Testis (tissue), 3 donors: ENCODE data around the gene BLOC1S6. TPM values are rescaled to one million over a fixed set of nuclear protein-coding genes. Genes with fewer than 3 reads are reported as not detected.

Source experiments
- DNase-seq: peaks from one replicate; pipeline ENCODE4 v3.0.0-alpha.2; 2019
- H3K27ac ChIP-seq, 2 donors: fragments of 200-600 bp; sonication (generic); one replicate each; pipeline ENCODE4 v1.5.1; 2019
- H3K27me3 ChIP-seq: fragments of 200-600 bp; sonication (generic); one replicate; pipeline ENCODE4 v1.5.1; 2019
- H3K36me3 ChIP-seq: fragments of 200-600 bp; sonication (generic); one replicate; pipeline ENCODE4 v1.5.1; 2017; ENCODE audit warnings: low read depth; ENCODE audit errors: missing control alignments
- H3K4me1 ChIP-seq: fragments of 200-600 bp; sonication (generic); one replicate; pipeline ENCODE4 v1.5.1; 2019
- H3K4me3 ChIP-seq, 2 donors: fragments of 200-600 bp; sonication (generic); one replicate each; pipeline ENCODE4 v1.5.1; 2017 to 2019
- H3K9me3 ChIP-seq: fragments of 200-600 bp; sonication (generic); one replicate; pipeline ENCODE4 v1.5.1; 2017
- CTCF ChIP-seq, 3 experiments: fragments of 450-650 bp in 2 of 3; fragments of 200-600 bp in 1 of 3; sonication (generic) in 1 of 3; IDR thresholded peaks; one replicate each; pipeline ENCODE4 v1.5.1; 2016 to 2019; ENCODE audit warnings: antibody characterized with exemption in 3 of 3, mild to moderate bottlenecking in 2 of 3, moderate library complexity in 1 of 3
- POLR2A ChIP-seq: fragments of 450-650 bp; IDR thresholded peaks from one replicate; pipeline ENCODE4 v1.6.1; 2017; ENCODE audit warnings: antibody characterized with exemption, mild to moderate bottlenecking, moderate library complexity
- WGBS, 2 donors: methylation state at CpG; one replicate each; pipeline ENCODE4 v1.1.5; 2018; 5-methylcytosine and 5-hydroxymethylcytosine counted together
- intact Hi-C: fragments of 100-400 bp; cut with DNase I; formaldehyde crosslinking; loops from one replicate; pipeline ENCODE4 v1.15.1; 2023; ENCODE audit warnings: low total_unique reads
- polyA plus RNA-seq: library from polyadenylated mRNA; stranded (reverse); fragments of 350-450 nt; fragmentation: Illumina TruSeq; extraction: RNeasy Lipid Tissue Mini Kit (QIAGEN cat#74804); gene quantifications from one replicate; pipeline ENCODE4 v1.2.3, GENCODE V29; 2014; ENCODE audit warnings: low read depth, low replicate concordance; ENCODE audit not compliant: insufficient read depth
- total RNA-seq, 2 donors: library from RNA; depleted of rRNA; stranded (reverse); fragments of >200 nt; gene quantifications; one replicate each; pipeline ENCODE4 v1.2.3, GENCODE V29; 2016

BLOC1S6 gene
- total and polyA plus RNA-seq, 3 donors from 2014 or later: 29.1 to 49.7 (median 45.3) TPM

- peaks cover 27% of the 10 kb centered on the region for H3K4me1 ChIP-seq
- H3K27ac ChIP-seq: peak overlapping the region; percentile 100
- TF ChIP-seq POLR2A: no peak
- intact Hi-C loops: no loop called here
- H3K36me3 ChIP-seq: no peaks in the 10 kb centered on the region
- H3K27me3 ChIP-seq: no peaks in the 10 kb centered on the region
- 60 to 63% methylated on average over 3 of the region's 3 CpGs for WGBS, 2 donors
- no peaks in the 10 kb centered on the region for H3K9me3 ChIP-seq
- DNase-seq: no peak
- H3K4me3 ChIP-seq: peak overlapping the region; percentile 96 to 99
Measured at GRCh38 chr15:45586125-45586524, 1.1 kb upstream of the BLOC1S6 start.

GRCh38 chr15:45586601-45587094 is 531 bp upstream of the BLOC1S6 start:
- intact Hi-C loops: no loop called here
- peak overlapping the region; percentile 96 to 99 for H3K4me3 ChIP-seq
- TF ChIP-seq CTCF (IDR thresholded peaks at IDR 0.05): no peak
- no peak for TF ChIP-seq POLR2A
- no peak for DNase-seq
- peaks cover 27% of the 10 kb centered on the region for H3K4me1 ChIP-seq
- no peaks in the 10 kb centered on the region for H3K9me3 ChIP-seq
- no peaks in the 10 kb centered on the region for H3K36me3 ChIP-seq
- no peaks in the 10 kb centered on the region for H3K27me3 ChIP-seq
- WGBS, 2 donors: 1% methylated on average over 14 of the region's 14 CpGs
- peak overlapping the region; percentile 100 for H3K27ac ChIP-seq

GRCh38 chr15:45587863-45588170 is 638 bp downstream of the BLOC1S6 start:
- peak overlapping the region; percentile 96 to 99 for H3K4me3 ChIP-seq
- H3K9me3 ChIP-seq: no peaks in the 10 kb centered on the region
- 0% methylated on average over 4 of the region's 4 CpGs for WGBS, 2 donors
- intact Hi-C loops: no loop called here
- no peaks in the 10 kb centered on the region for H3K36me3 ChIP-seq
- no peaks in the 10 kb centered on the region for H3K27me3 ChIP-seq
- H3K27ac ChIP-seq: peak overlapping the region; percentile 100
- H3K4me1 ChIP-seq: peaks cover 27% of the 10 kb centered on the region
- TF ChIP-seq POLR2A (no peak), CTCF (IDR thresholded peaks at IDR 0.05) (no peak)
- no peak for DNase-seq

- intact Hi-C loops: no loop called here
- no peak for DNase-seq
- H3K4me3 ChIP-seq: peak overlapping the region; percentile 96 to 99
- WGBS, 2 donors: 23% methylated on average over 6 of the region's 6 CpGs
- TF ChIP-seq CTCF (IDR thresholded peaks at IDR 0.05): no peak
- no peak for TF ChIP-seq POLR2A
- peaks cover 27% of the 10 kb centered on the region for H3K4me1 ChIP-seq
- no peaks in the 10 kb centered on the region for H3K27me3 ChIP-seq
- H3K36me3 ChIP-seq: no peaks in the 10 kb centered on the region
- no peaks in the 10 kb centered on the region for H3K9me3 ChIP-seq
- peak overlapping the region; percentile 100 for H3K27ac ChIP-seq
Measured at GRCh38 chr15:45588219-45588875, 1.2 kb downstream of the BLOC1S6 start.

GRCh38 chr15:45589256-45589655 is 2.1 kb downstream of the BLOC1S6 start:
- no peak overlapping the region for H3K27ac ChIP-seq
- intact Hi-C loops: no loop called here
- no peak for TF ChIP-seq POLR2A
- WGBS, 2 donors: 63 to 69% methylated on average over 5 of the region's 5 CpGs
- H3K9me3 ChIP-seq: no peaks in the 10 kb centered on the region
- H3K4me1 ChIP-seq: peaks cover 27% of the 10 kb centered on the region
- H3K27me3 ChIP-seq: no peaks in the 10 kb centered on the region
- H3K36me3 ChIP-seq: no peaks in the 10 kb centered on the region
- no peak for DNase-seq
- H3K4me3 ChIP-seq: no peak overlapping the region

- no peak for DNase-seq
- intact Hi-C loops: no loop called here
- WGBS, 2 donors: 78 to 86% methylated on average over 2 of the region's 2 CpGs
- no peaks in the 10 kb centered on the region for H3K27me3 ChIP-seq
- no peaks in the 10 kb centered on the region for H3K9me3 ChIP-seq
- no peak overlapping the region for H3K27ac ChIP-seq
- no peaks in the 10 kb centered on the region for H3K36me3 ChIP-seq
- H3K4me1 ChIP-seq: peaks cover 5% of the 10 kb centered on the region
- no peak overlapping the region for H3K4me3 ChIP-seq
- TF ChIP-seq CTCF (IDR thresholded peaks at IDR 0.05) (no peak), POLR2A (no peak)
Measured at GRCh38 chr15:45594319-45594718, 7.1 kb downstream of the BLOC1S6 start.
